ENCODE results near the gene FBXL7. TPM values are rescaled to one million over a fixed set of nuclear protein-coding genes. Genes with fewer than 3 reads are reported as not detected.

FBXL7 gene
- total RNA-seq, 4 donors from 2014 or later, result 1.9 to 5.9 (median 3.0) TPM

DNA sequence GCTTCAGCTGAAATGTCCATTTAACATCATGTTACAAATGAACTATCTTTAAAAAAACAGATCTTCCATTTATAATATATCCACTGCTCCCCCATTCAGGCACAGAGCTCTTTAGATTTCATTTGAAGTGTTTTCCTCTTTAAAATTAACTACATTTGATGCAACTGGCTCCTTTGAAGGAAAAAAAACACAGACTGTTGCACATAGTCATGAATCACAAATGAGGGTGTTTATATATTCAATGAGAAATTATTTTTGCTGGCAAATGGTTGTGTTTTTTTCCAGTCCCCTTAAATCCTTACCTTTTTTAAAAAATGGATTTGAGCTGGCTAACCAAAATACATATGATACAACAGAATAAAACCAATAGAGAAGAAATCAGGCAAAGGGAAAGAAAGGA is 240.4 kb downstream of the FBXL7 start:
- TF ChIP-seq POLR2A (IDR thresholded peaks at IDR 0.05) (no peak), POLR2AphosphoS5 (IDR thresholded peaks at IDR 0.05) (no peak), EP300 (IDR thresholded peaks at IDR 0.05) (no peak)
- TF ChIP-seq, protein P1, sequence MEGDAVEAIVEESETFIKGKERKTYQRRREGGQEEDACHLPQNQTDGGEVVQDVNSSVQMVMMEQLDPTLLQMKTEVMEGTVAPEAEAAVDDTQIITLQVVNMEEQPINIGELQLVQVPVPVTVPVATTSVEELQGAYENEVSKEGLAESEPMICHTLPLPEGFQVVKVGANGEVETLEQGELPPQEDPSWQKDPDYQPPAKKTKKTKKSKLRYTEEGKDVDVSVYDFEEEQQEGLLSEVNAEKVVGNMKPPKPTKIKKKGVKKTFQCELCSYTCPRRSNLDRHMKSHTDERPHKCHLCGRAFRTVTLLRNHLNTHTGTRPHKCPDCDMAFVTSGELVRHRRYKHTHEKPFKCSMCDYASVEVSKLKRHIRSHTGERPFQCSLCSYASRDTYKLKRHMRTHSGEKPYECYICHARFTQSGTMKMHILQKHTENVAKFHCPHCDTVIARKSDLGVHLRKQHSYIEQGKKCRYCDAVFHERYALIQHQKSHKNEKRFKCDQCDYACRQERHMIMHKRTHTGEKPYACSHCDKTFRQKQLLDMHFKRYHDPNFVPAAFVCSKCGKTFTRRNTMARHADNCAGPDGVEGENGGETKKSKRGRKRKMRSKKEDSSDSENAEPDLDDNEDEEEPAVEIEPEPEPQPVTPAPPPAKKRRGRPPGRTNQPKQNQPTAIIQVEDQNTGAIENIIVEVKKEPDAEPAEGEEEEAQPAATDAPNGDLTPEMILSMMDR (IDR thresholded peaks at IDR 0.05), result no peak
- no peaks in the 10 kb centered on the region for H3K27me3 ChIP-seq
- H3K27ac ChIP-seq, result no peak overlapping the region
- H3K4me3 ChIP-seq, result no peak overlapping the region
- H3K4me1 ChIP-seq, result no peaks in the 10 kb centered on the region
- H3K36me3 ChIP-seq, result no peaks in the 10 kb centered on the region
- no peaks in the 10 kb centered on the region for H3K9me3 ChIP-seq
- no peak for DNase-seq (ENCODE audit: low spot score in 2 of 2)

DNA sequence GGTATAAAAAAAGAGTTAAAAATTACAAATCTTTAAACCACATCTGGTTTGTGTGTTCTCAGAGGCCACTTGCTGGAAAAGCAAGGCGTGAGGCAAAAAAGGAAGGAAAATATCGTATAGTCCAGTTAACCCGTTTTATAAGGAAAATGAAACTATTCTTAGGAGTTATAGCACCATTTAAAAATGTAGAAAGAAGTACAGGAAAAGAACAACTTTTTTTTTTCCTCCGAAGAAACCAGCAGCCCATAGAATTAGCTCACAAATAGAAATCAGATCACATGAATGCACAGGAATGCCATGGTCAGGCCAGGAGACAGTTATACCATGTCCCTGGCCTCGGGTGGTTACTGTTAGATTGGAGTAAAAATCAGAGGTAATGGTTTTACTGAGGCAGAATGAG is 241.6 kb downstream of the FBXL7 start:
- TF ChIP-seq POLR2A (IDR thresholded peaks at IDR 0.05) (no peak), POLR2AphosphoS5 (IDR thresholded peaks at IDR 0.05) (no peak), EP300 (IDR thresholded peaks at IDR 0.05) (no peak)
- TF ChIP-seq, protein P1 (IDR thresholded peaks at IDR 0.05), result no peak
- WGBS, result 65% methylated on average over 5 of the region's 5 CpGs

DNA sequence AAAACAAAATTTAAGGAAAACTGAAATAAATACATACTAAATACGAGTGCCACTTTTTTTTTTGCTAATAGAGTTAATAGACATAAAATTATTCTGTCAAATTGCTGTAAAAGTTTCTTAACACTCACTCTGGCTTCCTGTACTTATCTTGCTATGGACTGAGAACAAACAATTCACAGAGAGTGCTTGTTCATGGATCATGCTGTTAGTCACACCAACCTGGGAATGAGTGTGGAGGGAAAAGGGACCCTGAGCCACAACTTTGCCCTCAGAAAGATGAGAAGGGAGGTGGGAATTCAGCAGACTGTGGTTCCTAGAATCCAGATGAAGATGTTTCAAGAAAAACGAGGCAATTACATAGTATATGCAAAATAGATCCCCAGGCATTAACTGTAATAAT is 246.9 kb downstream of the FBXL7 start:
- no peaks in the 10 kb centered on the region for H3K36me3 ChIP-seq
- H3K27ac ChIP-seq, result no peak overlapping the region
- no peaks in the 10 kb centered on the region for H3K4me1 ChIP-seq
- no peaks in the 10 kb centered on the region for H3K27me3 ChIP-seq
- TF ChIP-seq, protein P1 (IDR thresholded peaks at IDR 0.05), result no peak
- TF ChIP-seq POLR2A (IDR thresholded peaks at IDR 0.05) (no peak), POLR2AphosphoS5 (IDR thresholded peaks at IDR 0.05) (no peak), EP300 (IDR thresholded peaks at IDR 0.05) (no peak)
- WGBS, result 63% methylated on average over 2 of the region's 2 CpGs
- no peaks in the 10 kb centered on the region for H3K9me3 ChIP-seq
- no peak overlapping the region for H3K4me3 ChIP-seq
- no peak for DNase-seq (ENCODE audit: low spot score in 2 of 2)

More for the DNA sequence above, 241.6 kb downstream of the FBXL7 start:
- DNase-seq (ENCODE audit: low spot score in 2 of 2), result no peak
- no peak overlapping the region for H3K4me3 ChIP-seq
- H3K4me1 ChIP-seq, result no peaks in the 10 kb centered on the region
- no peak overlapping the region for H3K27ac ChIP-seq
- H3K9me3 ChIP-seq, result no peaks in the 10 kb centered on the region
- H3K27me3 ChIP-seq, result no peaks in the 10 kb centered on the region
- no peaks in the 10 kb centered on the region for H3K36me3 ChIP-seq

DNA sequence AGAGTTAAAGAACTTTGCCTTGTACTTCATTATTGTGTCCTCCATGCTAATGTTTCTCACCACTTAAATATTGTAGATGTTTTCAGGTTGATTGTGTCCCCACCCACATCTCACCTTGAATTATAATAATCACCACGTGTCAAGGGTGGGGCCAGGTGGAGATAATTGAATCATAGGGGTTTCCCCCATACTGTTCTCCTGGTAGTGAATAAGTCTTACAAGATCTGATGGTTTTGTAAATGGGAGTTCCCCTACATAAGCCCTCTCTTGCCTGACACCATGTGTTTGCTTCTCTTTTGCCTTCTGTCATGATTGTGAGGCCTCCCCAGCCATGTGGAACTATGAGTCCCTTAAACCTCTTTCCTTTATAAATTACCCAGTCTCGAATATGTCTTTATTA is 248.3 kb downstream of the FBXL7 start:
- no peaks in the 10 kb centered on the region for H3K27me3 ChIP-seq
- H3K36me3 ChIP-seq, result no peaks in the 10 kb centered on the region
- no peaks in the 10 kb centered on the region for H3K4me1 ChIP-seq
- H3K4me3 ChIP-seq, result no peak overlapping the region
- H3K9me3 ChIP-seq, result no peaks in the 10 kb centered on the region
- WGBS, result 72% methylated on average over 2 of the region's 2 CpGs
- H3K27ac ChIP-seq, result no peak overlapping the region
- TF ChIP-seq, protein P1 (IDR thresholded peaks at IDR 0.05), result no peak
- TF ChIP-seq POLR2AphosphoS5 (IDR thresholded peaks at IDR 0.05) (no peak), POLR2A (IDR thresholded peaks at IDR 0.05) (no peak), EP300 (IDR thresholded peaks at IDR 0.05) (no peak)
- DNase-seq (ENCODE audit: low spot score in 2 of 2), result no peak

DNA sequence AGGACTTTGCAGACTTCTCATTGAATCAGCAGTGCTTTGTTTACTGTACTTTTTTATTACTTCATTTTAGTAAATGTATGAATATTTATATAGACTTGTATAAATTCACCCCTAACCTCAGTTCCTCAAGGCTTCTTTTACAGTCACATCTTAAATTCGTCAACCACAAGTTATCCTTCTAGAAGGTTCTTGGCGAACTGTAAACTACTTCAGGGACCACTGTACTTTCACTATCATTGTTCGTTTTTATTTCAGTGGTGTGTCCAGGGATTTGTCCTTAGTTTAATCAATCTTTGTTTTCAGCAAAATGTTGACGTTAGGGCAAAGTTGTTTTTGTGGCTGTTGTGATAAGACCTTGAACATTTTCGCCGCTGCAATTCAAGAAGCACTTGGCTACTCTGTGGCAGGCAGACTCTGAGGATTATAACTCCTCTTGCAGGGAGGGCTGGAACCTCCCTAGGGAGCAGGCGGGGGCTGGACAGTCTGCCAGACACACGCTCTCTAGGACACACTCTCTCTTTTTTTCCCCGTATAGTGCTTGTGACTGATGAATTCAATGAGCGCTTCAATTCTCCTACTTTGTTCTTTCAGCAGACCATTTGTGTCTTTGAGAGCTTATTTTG is 252.8 kb downstream of the FBXL7 start:
- no peaks in the 10 kb centered on the region for H3K36me3 ChIP-seq
- 70% methylated on average over 10 of the region's 10 CpGs for WGBS
- H3K4me1 ChIP-seq, result no peaks in the 10 kb centered on the region
- TF ChIP-seq POLR2A (IDR thresholded peaks at IDR 0.05) (no peak), EP300 (IDR thresholded peaks at IDR 0.05) (no peak), POLR2AphosphoS5 (IDR thresholded peaks at IDR 0.05) (no peak)
- TF ChIP-seq, protein P1 (IDR thresholded peaks at IDR 0.05), result no peak
- H3K9me3 ChIP-seq, result no peaks in the 10 kb centered on the region
- no peak for DNase-seq (ENCODE audit: low spot score in 2 of 2)
- H3K27me3 ChIP-seq, result no peaks in the 10 kb centered on the region
- no peak overlapping the region for H3K4me3 ChIP-seq
- H3K27ac ChIP-seq, result no peak overlapping the region

All from suprapubic skin (tissue), 4 donors.